Kidney (tissue), 14 donors: ENCODE data around the gene SHOC1. TPM values are rescaled to one million over a fixed set of nuclear protein-coding genes. Genes with fewer than 3 reads are reported as not detected.

Experiments used
- DNase-seq, 5 donors: peaks; one replicate each; pipeline ENCODE4 v3.0.0-alpha.2; 2013 to 2020
- FAIRE-seq: peaks from 2 replicates; lab custom pipeline; 2012; peaks lifted over from hg19 to GRCh38; lab: Jason Lieb, UNC
- H3K27ac ChIP-seq, 2 donors: one replicate each; pipeline ENCODE4 v1.7.0; 2013; ENCODE audit warnings: low read depth in 2 of 2, low read length in 2 of 2, inconsistent platforms in 1 of 2
- H3K27me3 ChIP-seq: one replicate; pipeline ENCODE4 v1.7.1; 2013; ENCODE audit warnings: low read length, inconsistent platforms; ENCODE audit not compliant: control insufficient read depth, insufficient read depth
- H3K36me3 ChIP-seq, 3 donors: one replicate each; pipeline versions ENCODE4 v1.7.0 to v1.7.1; 2013; ENCODE audit warnings: low read length in 3 of 3, control low read depth in 1 of 3, inconsistent platforms in 1 of 3; ENCODE audit not compliant: insufficient read depth in 3 of 3, control insufficient read depth in 2 of 3
- H3K4me1 ChIP-seq, 3 donors: one replicate each; pipeline versions ENCODE4 v1.7.0 to v1.7.1; 2013; ENCODE audit warnings: low read length in 3 of 3, inconsistent platforms in 1 of 3, low read depth in 1 of 3; ENCODE audit not compliant: control insufficient read depth in 2 of 3, insufficient read depth in 2 of 3
- H3K4me3 ChIP-seq, 3 donors: one replicate each; pipeline versions ENCODE4 v1.7.0 to v1.8.1; 2013; ENCODE audit warnings: low read length in 3 of 3, control low read depth in 1 of 3, inconsistent platforms in 1 of 3
- H3K9ac ChIP-seq, 3 donors: one replicate each; pipeline versions ENCODE4 v1.7.0 to v1.7.1; 2013; ENCODE audit warnings: low read length in 3 of 3, control low read depth in 1 of 3, inconsistent platforms in 1 of 3
- H3K9me3 ChIP-seq, 3 donors: one replicate each; pipeline versions ENCODE4 v1.7.0 to v1.7.1; 2013; ENCODE audit warnings: low read length in 3 of 3, control low read depth in 1 of 3, inconsistent platforms in 1 of 3; ENCODE audit not compliant: control insufficient read depth in 2 of 3, insufficient read depth in 1 of 3
- CTCF ChIP-seq: IDR thresholded peaks from 3 replicates; pipeline ENCODE4 v1.5.1; 2012; ENCODE audit warnings: mild to moderate bottlenecking, moderate library complexity, borderline replicate concordance; ENCODE audit not compliant: insufficient read depth; ENCODE audit errors: extremely low read depth
- intact Hi-C: fragments of 100-400 bp; cut with DNase I; formaldehyde crosslinking; loops from one replicate; pipeline ENCODE4 v1.11.1; 2022
- polyA plus RNA-seq: library from polyadenylated mRNA; stranded (reverse); fragments of 350-450 nt; fragmentation: Illumina TruSeq; extraction: RNeasy Lipid Tissue Mini Kit (QIAGEN cat#74804); gene quantifications from one replicate; pipeline ENCODE4 v1.2.3, GENCODE V29; 2014; ENCODE audit warnings: low read depth, low replicate concordance; ENCODE audit not compliant: insufficient read depth
- total RNA-seq: library from RNA; stranded (reverse); fragmentation: NEBNext Ultra II Directional; extraction: Animal tissue kit (Norgen Biotek cat#: 25700); gene quantifications from one replicate; pipeline ENCODE4 v1.2.1, GENCODE V29; 2021
- donor health status: control.
- donor health status: control.
- donor health status: control.
- donor health status: control.
- donor health status: control.
- donor health status: DM: yes; HTN: yes; CAD: no.
- donor health status: Normal renal cell carcinoma (clear cell type).

The SHOC1 gene
- total and polyA plus RNA-seq, 2 donors from 2014 or later = 0.16 to 2.5 TPM

GRCh38 chr9:111836311-111836710 lies 41.6 kb upstream of the SHOC1 start:
- no peak overlapping the region for H3K4me3 ChIP-seq
- intact Hi-C loops = no loop called here
- DNase-seq (no peak), FAIRE-seq (no peak)
- H3K27me3 ChIP-seq = no peaks in the 10 kb centered on the region
- no peak for TF ChIP-seq CTCF
- no peak overlapping the region for H3K27ac ChIP-seq
- H3K36me3 ChIP-seq = no peaks in the 10 kb centered on the region
- no peaks in the 10 kb centered on the region for H3K4me1 ChIP-seq
- H3K9me3 ChIP-seq = no peaks in the 10 kb centered on the region
- no peak overlapping the region for H3K9ac ChIP-seq

- H3K9me3 ChIP-seq = no peaks in the 10 kb centered on the region
- H3K4me1 ChIP-seq = no peaks in the 10 kb centered on the region
- intact Hi-C loops = no loop called here
- no peak overlapping the region for H3K27ac ChIP-seq
- no peak for TF ChIP-seq CTCF
- H3K27me3 ChIP-seq = no peaks in the 10 kb centered on the region
- no peak overlapping the region for H3K4me3 ChIP-seq
- no peak for FAIRE-seq
- H3K9ac ChIP-seq = no peak overlapping the region
- DNase-seq = no peak
- no peaks in the 10 kb centered on the region for H3K36me3 ChIP-seq
These were observed 39.2 kb upstream of the SHOC1 start for GRCh38 chr9:111833941-111834340.

- no peaks in the 10 kb centered on the region for H3K4me1 ChIP-seq
- no peak overlapping the region for H3K9ac ChIP-seq
- no peak overlapping the region for H3K4me3 ChIP-seq
- no peaks in the 10 kb centered on the region for H3K9me3 ChIP-seq
- H3K27ac ChIP-seq = no peak overlapping the region
- no peak for TF ChIP-seq CTCF
- no peaks in the 10 kb centered on the region for H3K27me3 ChIP-seq
- no peak for FAIRE-seq
- no peak for DNase-seq
- intact Hi-C loops = no loop called here
- H3K36me3 ChIP-seq = no peaks in the 10 kb centered on the region
These were observed 37.7 kb upstream of the SHOC1 start for GRCh38 chr9:111832449-111832848.

GRCh38 chr9:111831371-111832108 lies 36.8 kb upstream of the SHOC1 start:
- no peak for DNase-seq
- no peaks in the 10 kb centered on the region for H3K36me3 ChIP-seq
- no peak for FAIRE-seq
- no peak overlapping the region for H3K27ac ChIP-seq
- no peak for TF ChIP-seq CTCF
- H3K27me3 ChIP-seq = no peaks in the 10 kb centered on the region
- no peak overlapping the region for H3K9ac ChIP-seq
- intact Hi-C loops = no loop called here
- H3K4me1 ChIP-seq = no peaks in the 10 kb centered on the region
- H3K4me3 ChIP-seq = no peak overlapping the region
- H3K9me3 ChIP-seq = no peaks in the 10 kb centered on the region
